SU-DHL-6 (cell line): Measurements from ENCODE around the gene CNTN1.

ENCODE experiments used
- H2AFZ ChIP-seq: fragments of 200-600 bp; sonication (generic); 2 replicates; pipeline ENCODE4 v1.6.1; 2014; ENCODE audit warnings: low read depth, mild to moderate bottlenecking, moderate library complexity, mixed read lengths, antibody characterized with exemption, low read length; ENCODE audit not compliant: severe bottlenecking
- H3F3A ChIP-seq: fragments of 200-600 bp; shearing (Covaris generic); 2 replicates; pipeline ENCODE4 v1.6.0; 2016; ENCODE audit warnings: antibody characterized with exemption, mild to moderate bottlenecking; ENCODE audit not compliant: insufficient read depth
- H3K27ac ChIP-seq: fragments of 200-600 bp; sonication (generic); 2 replicates; pipeline ENCODE4 v1.5.1; 2016; ENCODE audit warnings: low read depth, mild to moderate bottlenecking, low read length, moderate library complexity, mixed read lengths
- H3K27me3 ChIP-seq: fragments of 200-600 bp; sonication (generic), shearing (Covaris generic); 2 replicates; pipeline ENCODE4 v1.6.0; 2014; ENCODE audit warnings: mild to moderate bottlenecking, low read length
- H3K36me3 ChIP-seq: fragments of 200-600 bp; sonication (generic); 2 replicates; pipeline ENCODE4 v1.6.1; 2014; ENCODE audit warnings: mild to moderate bottlenecking, low read length, mixed read lengths
- H3K4me2 ChIP-seq: fragments of 300-600, 200-600 bp; shearing (Covaris generic), sonication (generic); 2 replicates; pipeline ENCODE4 v1.6.0; 2014; ENCODE audit warnings: low read length, low read depth, mild to moderate bottlenecking; ENCODE audit not compliant: poor library complexity, severe bottlenecking
- H3K4me3 ChIP-seq: fragments of 200-600 bp; sonication (generic); 2 replicates; pipeline ENCODE4 v1.5.1; 2014; ENCODE audit warnings: antibody characterized with exemption, low read length, mild to moderate bottlenecking, mixed read lengths; ENCODE audit not compliant: insufficient read depth, poor library complexity, severe bottlenecking
- H3K79me2 ChIP-seq: fragments of 200-600 bp; sonication (generic); 2 replicates; pipeline ENCODE4 v1.6.1; 2014; ENCODE audit warnings: mild to moderate bottlenecking, low read length, moderate library complexity; ENCODE audit not compliant: insufficient read depth
- H3K9ac ChIP-seq: fragments of 200-600 bp; sonication (generic); 2 replicates; pipeline ENCODE4 v1.7.0; 2014; ENCODE audit warnings: mild to moderate bottlenecking, low read length
- H3K9me2 ChIP-seq: fragments of 200-600 bp; sonication (generic); replicated peaks from 2 replicates; pipeline ENCODE4 v1.6.1; 2014; ENCODE audit warnings: low read length; ENCODE audit not compliant: insufficient read depth
- H3K9me3 ChIP-seq: fragments of 200-600 bp; sonication (generic); 2 replicates; pipeline ENCODE4 v1.6.1; 2014; ENCODE audit warnings: low read length, mixed read lengths; ENCODE audit not compliant: insufficient read depth
- H4K20me1 ChIP-seq: fragments of 200-600 bp; sonication (generic); 2 replicates; pipeline ENCODE4 v1.6.1; 2014; ENCODE audit warnings: low read depth, mild to moderate bottlenecking, antibody characterized with exemption, low read length, moderate library complexity, mixed read lengths
- EZH2phosphoT487 ChIP-seq: fragments of 200-600 bp; sonication (generic), shearing (Covaris generic); conservative IDR thresholded peaks from 2 replicates; pipeline ENCODE4 v1.6.1; 2018; ENCODE audit warnings: mild to moderate bottlenecking, antibody characterized with exemption, low read length, moderate library complexity, mixed read lengths
- TF ChIP-seq, protein P1 (sequence below): fragments of 200-600 bp; sonication (generic); IDR thresholded peaks from one replicate; pipeline ENCODE4 v1.5.1; 2017; ENCODE audit warnings: antibody characterized with exemption, mild to moderate bottlenecking, low read length, moderate library complexity; ENCODE audit not compliant: insufficient read depth, poor library complexity, severe bottlenecking

The CNTN1 gene

GRCh38 chr12:40681148-40681547, 11.1 kb upstream of the CNTN1 start:
- no peaks in the 10 kb centered on the region for H3K9me3 ChIP-seq
- H2AFZ ChIP-seq: no peak overlapping the region
- no peak overlapping the region for H3K9ac ChIP-seq
- H3K9me2 ChIP-seq: no peaks in the 10 kb centered on the region
- H4K20me1 ChIP-seq: no peaks in the 10 kb centered on the region
- no peak overlapping the region for H3K4me2 ChIP-seq
- TF ChIP-seq, protein P1, sequence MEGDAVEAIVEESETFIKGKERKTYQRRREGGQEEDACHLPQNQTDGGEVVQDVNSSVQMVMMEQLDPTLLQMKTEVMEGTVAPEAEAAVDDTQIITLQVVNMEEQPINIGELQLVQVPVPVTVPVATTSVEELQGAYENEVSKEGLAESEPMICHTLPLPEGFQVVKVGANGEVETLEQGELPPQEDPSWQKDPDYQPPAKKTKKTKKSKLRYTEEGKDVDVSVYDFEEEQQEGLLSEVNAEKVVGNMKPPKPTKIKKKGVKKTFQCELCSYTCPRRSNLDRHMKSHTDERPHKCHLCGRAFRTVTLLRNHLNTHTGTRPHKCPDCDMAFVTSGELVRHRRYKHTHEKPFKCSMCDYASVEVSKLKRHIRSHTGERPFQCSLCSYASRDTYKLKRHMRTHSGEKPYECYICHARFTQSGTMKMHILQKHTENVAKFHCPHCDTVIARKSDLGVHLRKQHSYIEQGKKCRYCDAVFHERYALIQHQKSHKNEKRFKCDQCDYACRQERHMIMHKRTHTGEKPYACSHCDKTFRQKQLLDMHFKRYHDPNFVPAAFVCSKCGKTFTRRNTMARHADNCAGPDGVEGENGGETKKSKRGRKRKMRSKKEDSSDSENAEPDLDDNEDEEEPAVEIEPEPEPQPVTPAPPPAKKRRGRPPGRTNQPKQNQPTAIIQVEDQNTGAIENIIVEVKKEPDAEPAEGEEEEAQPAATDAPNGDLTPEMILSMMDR: no peak
- TF ChIP-seq EZH2phosphoT487: no peak
- no peaks in the 10 kb centered on the region for H3K27me3 ChIP-seq
- no peaks in the 10 kb centered on the region for H3K36me3 ChIP-seq
- no peaks in the 10 kb centered on the region for H3F3A ChIP-seq
- no peak overlapping the region for H3K27ac ChIP-seq
- H3K79me2 ChIP-seq: no peaks in the 10 kb centered on the region
- no peak overlapping the region for H3K4me3 ChIP-seq

- Histone ChIP-seq H3K4me3 (no peak overlapping the region), H3K79me2 (no peaks in the 10 kb centered on the region), H3K27ac (no peak overlapping the region), H2AFZ (no peak overlapping the region), H4K20me1 (no peaks in the 10 kb centered on the region), H3K4me2 (no peak overlapping the region), H3K36me3 (no peaks in the 10 kb centered on the region), H3F3A (no peaks in the 10 kb centered on the region), H3K9ac (no peak overlapping the region), H3K9me3 (no peaks in the 10 kb centered on the region), H3K27me3 (no peaks in the 10 kb centered on the region), H3K9me2 (no peaks in the 10 kb centered on the region)
- TF ChIP-seq, protein P1: no peak
- no peak for TF ChIP-seq EZH2phosphoT487
Measured at GRCh38 chr12:40684986-40685385, 7.3 kb upstream of the CNTN1 start.

- TF ChIP-seq, protein P1: no peak
- no peak for TF ChIP-seq EZH2phosphoT487
- no peaks in the 10 kb centered on the region for H3K9me3 ChIP-seq
- H3K79me2 ChIP-seq: no peaks in the 10 kb centered on the region
- no peak overlapping the region for H3K27ac ChIP-seq
- H3K9ac ChIP-seq: no peak overlapping the region
- H3K36me3 ChIP-seq: no peaks in the 10 kb centered on the region
- no peaks in the 10 kb centered on the region for H3K27me3 ChIP-seq
- H2AFZ ChIP-seq: no peak overlapping the region
- no peaks in the 10 kb centered on the region for H3F3A ChIP-seq
- H3K4me3 ChIP-seq: no peak overlapping the region
- no peaks in the 10 kb centered on the region for H3K9me2 ChIP-seq
- H4K20me1 ChIP-seq: no peaks in the 10 kb centered on the region
- H3K4me2 ChIP-seq: no peak overlapping the region
Measured at GRCh38 chr12:40688085-40688725, 4.0 kb upstream of the CNTN1 start.
